Loucy (cell line): ENCODE results near the gene DCLRE1C.

Source experiments
- H2AFZ ChIP-seq: fragments of 200-600 bp; sonication (generic); 2 replicates; pipeline ENCODE4 v1.6.0; 2016; ENCODE audit warnings: antibody characterized with exemption, mild to moderate bottlenecking, low read length, moderate library complexity
- H3F3A ChIP-seq: fragments of 200-600 bp; 2 replicates; pipeline ENCODE4 v1.6.0; 2016; ENCODE audit warnings: antibody characterized with exemption, low read depth, mild to moderate bottlenecking
- H3K27me3 ChIP-seq: fragments of 200-600 bp; sonication (generic); 2 replicates; pipeline ENCODE4 v1.6.1; 2014; ENCODE audit warnings: low read length, mild to moderate bottlenecking; ENCODE audit not compliant: insufficient read depth, poor library complexity, severe bottlenecking
- H3K36me3 ChIP-seq: fragments of 200-600 bp; sonication (generic); 2 replicates; pipeline ENCODE4 v1.6.1; 2016; ENCODE audit warnings: low read length; ENCODE audit not compliant: insufficient read depth
- H3K4me1 ChIP-seq: fragments of 200-600 bp; sonication (generic); 2 replicates; pipeline ENCODE4 v1.5.1; 2014; ENCODE audit warnings: low read length, mild to moderate bottlenecking; ENCODE audit not compliant: insufficient read depth, poor library complexity, severe bottlenecking
- H3K4me2 ChIP-seq: fragments of 200-600 bp; sonication (generic); 2 replicates; pipeline ENCODE4 v1.6.0; 2014; ENCODE audit warnings: antibody characterized with exemption, low read length, low read depth, mild to moderate bottlenecking; ENCODE audit not compliant: poor library complexity, severe bottlenecking
- H3K4me3 ChIP-seq: fragments of 200-600 bp; sonication (generic); 2 replicates; pipeline ENCODE4 v1.5.1; 2014; ENCODE audit warnings: low read length, mild to moderate bottlenecking, mixed read lengths; ENCODE audit not compliant: poor library complexity, severe bottlenecking
- H3K79me2 ChIP-seq: fragments of 200-600 bp; sonication (generic); 2 replicates; pipeline ENCODE4 v1.6.1; 2014; ENCODE audit warnings: low read length; ENCODE audit not compliant: insufficient read depth
- H3K9ac ChIP-seq: fragments of 200-600 bp; sonication (generic); 2 replicates; pipeline ENCODE4 v1.6.0; 2014; ENCODE audit warnings: mild to moderate bottlenecking, low read depth, low read length, moderate library complexity; ENCODE audit not compliant: poor library complexity, severe bottlenecking
- H3K9me2 ChIP-seq: fragments of 200-600 bp; sonication (generic); replicated peaks from 2 replicates; pipeline ENCODE4 v1.6.1; 2016; ENCODE audit warnings: low read depth, low read length, mixed read lengths
- H3K9me3 ChIP-seq: fragments of 200-600 bp; sonication (generic); 2 replicates; pipeline ENCODE4 v1.6.1; 2014; ENCODE audit warnings: mild to moderate bottlenecking, antibody characterized with exemption, low read length, low read depth; ENCODE audit not compliant: insufficient read depth
- H4K20me1 ChIP-seq: fragments of 200-600 bp; sonication (generic); 2 replicates; pipeline ENCODE4 v1.6.0; 2014; ENCODE audit warnings: antibody characterized with exemption, low read length, mild to moderate bottlenecking; ENCODE audit not compliant: insufficient read depth, poor library complexity, severe bottlenecking
- CTCF ChIP-seq: fragments of 200-600 bp; sonication (generic); conservative IDR thresholded peaks from 2 replicates; pipeline ENCODE4 v1.5.1; 2014; ENCODE audit warnings: mild to moderate bottlenecking, antibody characterized with exemption, low read length
- EZH2phosphoT487 ChIP-seq: fragments of 200-600 bp; IDR thresholded peaks from 2 replicates; pipeline ENCODE4 v1.6.1; 2018; ENCODE audit warnings: antibody characterized with exemption, mild to moderate bottlenecking, moderate library complexity, borderline replicate concordance

Gene DCLRE1C

GRCh38 chr10:14889318-14889717 is 64.6 kb downstream of the DCLRE1C start:
- Histone ChIP-seq H3K9ac (peak overlapping the region; percentile 2), H3K9me2 (no peaks in the 10 kb centered on the region), H4K20me1 (peaks cover 56% of the 10 kb centered on the region), H3K36me3 (peaks cover 20% of the 10 kb centered on the region), H2AFZ (no peak overlapping the region), H3K4me3 (peak overlapping the region; percentile 14), H3K4me1 (peaks cover 47% of the 10 kb centered on the region), H3F3A (no peaks in the 10 kb centered on the region), H3K27me3 (no peaks in the 10 kb centered on the region), H3K79me2 (peaks cover 97% of the 10 kb centered on the region), H3K9me3 (no peaks in the 10 kb centered on the region), H3K4me2 (peak overlapping the region; percentile 48)
- TF ChIP-seq CTCF, result peak; percentile 65
- no peak for TF ChIP-seq EZH2phosphoT487

GRCh38 chr10:14884082-14884481 is 69.8 kb downstream of the DCLRE1C start:
- H3K4me2 ChIP-seq, result peak overlapping the region; percentile 76

GRCh38 chr10:14880229-14880628 is 73.7 kb downstream of the DCLRE1C start:
- H3K9me2 ChIP-seq, result no peaks in the 10 kb centered on the region
- peak overlapping the region; percentile 92 for H3K4me3 ChIP-seq
- TF ChIP-seq EZH2phosphoT487 (no peak), CTCF (no peak)
- H3F3A ChIP-seq, result no peaks in the 10 kb centered on the region
- H3K4me1 ChIP-seq, result peaks cover 55% of the 10 kb centered on the region
- H3K36me3 ChIP-seq, result no peaks in the 10 kb centered on the region
- H3K79me2 ChIP-seq, result peaks cover 95% of the 10 kb centered on the region
- no peaks in the 10 kb centered on the region for H3K9me3 ChIP-seq
- no peak overlapping the region for H2AFZ ChIP-seq
- H3K27me3 ChIP-seq, result no peaks in the 10 kb centered on the region
- H3K9ac ChIP-seq, result peak overlapping the region; percentile 97
- peaks cover 65% of the 10 kb centered on the region for H4K20me1 ChIP-seq
- peak overlapping the region; percentile 76 for H3K4me2 ChIP-seq

More at GRCh38 chr10:14884082-14884481, 69.8 kb downstream of the DCLRE1C start:
- no peak for TF ChIP-seq CTCF
- no peak for TF ChIP-seq EZH2phosphoT487
- no peak overlapping the region for H3K9ac ChIP-seq
- H3K9me2 ChIP-seq, result no peaks in the 10 kb centered on the region
- H4K20me1 ChIP-seq, result peaks cover 82% of the 10 kb centered on the region
- H3K27me3 ChIP-seq, result no peaks in the 10 kb centered on the region
- no peaks in the 10 kb centered on the region for H3K9me3 ChIP-seq
- H3K4me3 ChIP-seq, result peak overlapping the region; percentile 35
- H2AFZ ChIP-seq, result no peak overlapping the region
- H3K79me2 ChIP-seq, result peaks cover 100% of the 10 kb centered on the region
- H3K4me1 ChIP-seq, result peaks cover 63% of the 10 kb centered on the region
- H3F3A ChIP-seq, result no peaks in the 10 kb centered on the region
- peaks cover 13% of the 10 kb centered on the region for H3K36me3 ChIP-seq
